ENCODE results near the gene GSC2.

- TF ChIP-seq SUZ12 (IDR thresholded peaks at IDR 0.05; ENCODE audit: extremely low read depth, insufficient read depth, insufficient read length), result no peak
- TF ChIP-seq YY1 (IDR thresholded peaks at IDR 0.05; ENCODE audit: insufficient read depth, insufficient read length), result no peak
Measured at GRCh38 chr22:19105867-19106802, 44.0 kb downstream of the GSC2 start.

Data from NT2/D1 (cell line).